Middle frontal gyrus (tissue), 1 donor: ENCODE results near the gene CFAP58.

Experiments
- DNase-seq: peaks from one replicate; pipeline ENCODE4 v3.0.0-alpha.2; 2015; ENCODE audit warnings: low spot score; ENCODE audit errors: extremely low spot score

The CFAP58 gene

DNA sequence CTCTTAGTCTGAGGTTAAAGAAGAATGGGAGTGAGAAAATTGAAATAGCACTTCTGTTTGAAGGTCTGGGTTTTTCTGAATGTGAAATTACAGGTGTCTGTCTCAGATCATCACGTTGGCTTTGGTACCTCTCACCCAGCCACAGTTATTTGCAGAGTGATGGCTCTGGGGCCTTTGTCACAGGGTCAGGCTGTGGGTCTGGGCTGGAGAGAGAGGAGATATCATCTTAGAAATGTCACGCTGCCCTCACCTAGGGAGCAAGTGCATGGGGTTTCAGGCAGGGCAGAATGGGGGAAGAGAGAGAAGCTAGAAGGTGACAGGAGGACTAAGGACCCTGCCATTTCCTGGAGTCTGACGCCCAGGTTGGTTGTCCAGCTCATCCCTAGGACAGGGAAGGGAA, 127.2 kb downstream of the CFAP58 start:
- no peak for DNase-seq

DNA sequence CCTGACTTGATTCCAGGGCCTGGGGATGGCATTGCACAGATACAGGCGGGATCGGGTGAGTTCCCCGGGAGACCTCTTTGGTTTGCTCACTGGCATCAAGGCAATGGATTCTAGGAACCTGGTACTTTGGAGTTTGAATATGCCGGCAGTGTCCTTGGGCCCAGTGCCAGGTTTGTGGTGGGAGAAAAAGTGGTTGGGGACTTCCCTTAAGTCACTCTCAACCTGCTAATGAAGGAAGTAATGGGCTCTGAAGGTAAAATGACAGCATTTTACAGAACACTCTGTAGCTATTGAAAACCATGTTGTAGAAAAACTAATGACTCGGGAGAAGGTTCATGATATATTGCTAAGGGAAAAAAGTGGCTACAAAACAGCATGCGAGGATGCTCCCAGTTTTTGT, 129.9 kb downstream of the CFAP58 start:
- no peak for DNase-seq

DNA sequence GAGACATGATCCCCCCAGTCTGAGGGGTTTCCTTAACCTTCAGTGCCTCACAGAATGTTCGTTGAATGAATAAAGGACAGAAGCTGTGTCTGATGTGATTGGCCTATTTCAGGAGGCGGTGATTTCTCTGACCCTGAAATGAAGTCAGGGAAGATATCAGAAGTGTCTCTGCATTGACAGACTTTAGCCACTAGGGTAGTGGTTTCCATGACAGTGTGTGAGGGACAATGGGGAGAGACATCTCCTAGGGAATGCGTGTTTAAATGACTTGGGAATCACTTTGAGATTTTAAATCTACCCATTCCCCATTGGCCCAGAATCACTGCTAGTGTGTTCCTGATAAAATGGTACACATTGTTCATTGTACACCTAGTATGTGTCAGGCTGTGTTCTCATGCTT, 132.0 kb downstream of the CFAP58 start:
- DNase-seq: no peak

DNA sequence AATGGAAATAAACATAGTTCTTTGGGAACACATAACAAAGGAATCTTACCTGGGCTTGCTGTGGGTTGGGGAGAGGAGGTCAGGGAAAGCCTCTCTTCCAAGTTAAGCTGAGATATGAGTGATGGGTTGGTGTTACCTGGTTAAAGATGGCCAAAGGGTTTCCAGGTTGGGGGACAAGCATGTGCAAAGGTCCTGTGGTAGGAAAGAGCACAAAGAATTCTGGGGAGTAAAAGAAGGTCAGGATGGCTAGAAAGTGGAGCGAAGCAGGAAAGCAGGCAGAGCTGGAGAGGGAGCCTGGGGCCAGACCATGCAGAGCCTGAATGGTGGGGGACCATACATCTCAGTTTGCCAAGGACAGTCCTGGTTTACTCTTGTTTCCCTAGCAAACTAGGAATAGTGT, 133.2 kb downstream of the CFAP58 start:
- DNase-seq: no peak

GRCh38 chr10:104487794-104488438, 134.3 kb downstream of the CFAP58 start:
- no peak for DNase-seq

- DNase-seq: no peak
These were observed 134.8 kb downstream of the CFAP58 start for GRCh38 chr10:104488439-104488832.

- no peak for DNase-seq
These were observed 138.8 kb downstream of the CFAP58 start for GRCh38 chr10:104492329-104492940.

GRCh38 chr10:104498347-104499081, 144.9 kb downstream of the CFAP58 start:
- DNase-seq: no peak

- no peak for DNase-seq
These were observed 147.8 kb downstream of the CFAP58 start for GRCh38 chr10:104501449-104501848.

GRCh38 chr10:104501864-104502579, 148.4 kb downstream of the CFAP58 start:
- no peak for DNase-seq

DNA sequence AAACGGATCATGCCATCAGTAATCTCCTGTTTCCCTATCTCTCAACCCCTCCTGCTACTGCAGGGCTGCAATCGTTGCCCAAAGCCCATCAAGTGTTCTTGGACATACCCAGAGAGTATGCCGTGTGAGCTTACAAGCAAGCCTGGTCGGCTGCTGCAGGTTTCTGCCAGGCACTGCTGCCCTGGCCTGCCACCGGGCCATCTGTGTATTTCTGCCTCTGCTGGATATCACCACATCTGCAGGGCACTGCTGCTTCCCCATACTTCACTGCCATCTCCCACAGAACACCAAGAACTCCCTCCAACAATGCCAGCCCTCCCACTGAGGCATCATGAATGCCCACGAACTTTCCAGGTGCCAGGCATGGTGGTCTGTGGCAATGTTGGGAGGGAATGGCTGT, 149.3 kb downstream of the CFAP58 start:
- DNase-seq: no peak
